Caco-2 (cell line): ENCODE data around the gene TBXA2R. TPM values are rescaled to one million over a fixed set of nuclear protein-coding genes. Genes with fewer than 3 reads are reported as not detected.

Experiments used
- BruUV-seq: library from RNA; stranded (reverse); fragments of 400-500 nt; replicated peaks from 2 replicates; lab custom pipeline; 2021; lab: Mats Ljungman, UMichigan
- CTCF ChIA-PET: fragments of 300-600 bp; sonication (Branson Sonifier 250); formaldehyde crosslinking; loops from one replicate; lab custom pipeline; 2022; ENCODE audit warnings: antibody characterized with exemption; lab: Charles Lee
- POLR2A ChIA-PET: fragments of 300-600 bp; sonication (Branson Sonifier 250); formaldehyde crosslinking; loops from one replicate; lab custom pipeline; 2022; ENCODE audit warnings: antibody characterized with exemption; lab: Charles Lee
- DNase-seq, 2 experiments: peaks; one replicate each; pipeline versions ENCODE4 v3.0.0 to v3.0.0-alpha.2; 2020 to 2022
- H3K27me3 ChIP-seq: replicated peaks from 2 replicates; pipeline ENCODE4 v1.6.0; 2011; ENCODE audit warnings: low read length; ENCODE audit not compliant: control insufficient read depth, insufficient read depth
- H3K36me3 ChIP-seq: 2 replicates; pipeline ENCODE4 v1.5.1; 2011; ENCODE audit warnings: low read length; ENCODE audit not compliant: control insufficient read depth, insufficient read depth
- H3K4me1 ChIP-seq: fragments of 250-450 bp; sonication (Bioruptor Pico); 2 replicates; pipeline ENCODE4 v1.5.1; 2020; ENCODE audit warnings: mild to moderate bottlenecking
- H3K4me3 ChIP-seq: 2 replicates; pipeline ENCODE4 v1.5.1; 2011; ENCODE audit warnings: low read depth, mild to moderate bottlenecking, control low read depth, low read length
- H3K9me3 ChIP-seq: fragments of 250-450 bp; sonication (Bioruptor Pico); 2 replicates; pipeline ENCODE4 v1.5.1; 2020; ENCODE audit warnings: mild to moderate bottlenecking, moderate library complexity
- H3K27ac Mint-ChIP-seq: one replicate; pipeline ENCODE4 v1.8.0; 2022; ENCODE audit warnings: mixed read lengths; ENCODE audit not compliant: unreplicated experiment
- H3K27me3 Mint-ChIP-seq: one replicate; pipeline ENCODE4 v1.8.0; 2022; ENCODE audit warnings: mixed read lengths; ENCODE audit not compliant: insufficient read depth, unreplicated experiment
- H3K36me3 Mint-ChIP-seq: one replicate; pipeline ENCODE4 v1.8.0; 2022; ENCODE audit warnings: mild to moderate bottlenecking, mixed read lengths; ENCODE audit not compliant: insufficient read depth, unreplicated experiment
- H3K4me1 Mint-ChIP-seq: one replicate; pipeline ENCODE4 v1.8.0; 2022; ENCODE audit warnings: low read depth, mixed read lengths; ENCODE audit not compliant: unreplicated experiment
- H3K4me3 Mint-ChIP-seq: one replicate; pipeline ENCODE4 v1.8.0; 2022; ENCODE audit warnings: mild to moderate bottlenecking, moderate library complexity, mixed read lengths; ENCODE audit not compliant: unreplicated experiment
- H3K9me3 Mint-ChIP-seq: one replicate; pipeline ENCODE4 v1.8.0; 2022; ENCODE audit warnings: mixed read lengths; ENCODE audit not compliant: unreplicated experiment
- intact Hi-C: fragments of 100-400 bp; cut with micrococcal nuclease; formaldehyde crosslinking; loops from one replicate; pipeline ENCODE4 v1.10.0; 2022; ENCODE audit not compliant: unreplicated experiment
- total RNA-seq: library from RNA; stranded (reverse); gene quantifications from 2 replicates; pipeline ENCODE4 v1.2.3, GENCODE V29; 2022
- TF ChIP-seq, protein P1 (sequence below), 2 experiments: fragments of 200-600 bp in 1 of 2; IDR thresholded peaks; 1 replicate in 1 of 2; 2 replicates in 1 of 2; pipeline versions ENCODE4 v1.5.1 to v1.8.0; 2011 to 2022; ENCODE audit warnings: antibody characterized with exemption in 1 of 2, control low read depth in 1 of 2, inconsistent platforms in 1 of 2, low read depth in 1 of 2, low read length in 1 of 2, mild to moderate bottlenecking in 1 of 2, moderate library complexity in 1 of 2; ENCODE audit not compliant: insufficient read depth in 1 of 2, severe bottlenecking in 1 of 2, unreplicated experiment in 1 of 2

The TBXA2R gene
- total RNA-seq, 1 experiment from 2014 or later = 0.11 TPM

DNA sequence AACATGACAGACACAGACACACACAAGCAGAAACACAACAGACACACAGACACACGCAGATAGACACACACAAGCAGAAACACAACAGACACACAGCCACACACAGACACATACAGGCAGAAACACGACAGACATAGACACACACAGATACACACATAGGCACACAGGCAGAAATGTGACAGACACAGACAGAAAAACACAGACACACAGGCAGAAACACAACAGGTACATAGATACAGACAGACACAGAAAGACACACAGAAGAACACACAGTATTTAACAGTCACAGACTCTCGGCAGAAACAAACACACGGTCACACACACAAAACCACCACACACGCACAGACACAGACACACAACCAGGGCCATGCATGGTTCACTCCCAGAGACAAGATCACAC, 905 bp downstream of the TBXA2R start:
- Mint-ChIP-seq H3K4me3 (no peak overlapping the region), H3K4me1 (no peaks in the 10 kb centered on the region), H3K9me3 (no peaks in the 10 kb centered on the region), H3K36me3 (peaks cover 6% of the 10 kb centered on the region), H3K27me3 (no peaks in the 10 kb centered on the region), H3K27ac (no peak overlapping the region)
- Histone ChIP-seq H3K9me3 (no peaks in the 10 kb centered on the region), H3K4me3 (no peak overlapping the region), H3K4me1 (peaks cover 5% of the 10 kb centered on the region; the same call in 1 of the 2 replicates), H3K36me3 (no peaks in the 10 kb centered on the region), H3K27me3 (no peaks in the 10 kb centered on the region)
- POLR2A ChIA-PET = no interaction called here
- CTCF ChIA-PET = no interaction called here
- no TSS peak for BruUV-seq
- DNase-seq = no peak
- intact Hi-C loops = no loop called here
- TF ChIP-seq, protein P1, sequence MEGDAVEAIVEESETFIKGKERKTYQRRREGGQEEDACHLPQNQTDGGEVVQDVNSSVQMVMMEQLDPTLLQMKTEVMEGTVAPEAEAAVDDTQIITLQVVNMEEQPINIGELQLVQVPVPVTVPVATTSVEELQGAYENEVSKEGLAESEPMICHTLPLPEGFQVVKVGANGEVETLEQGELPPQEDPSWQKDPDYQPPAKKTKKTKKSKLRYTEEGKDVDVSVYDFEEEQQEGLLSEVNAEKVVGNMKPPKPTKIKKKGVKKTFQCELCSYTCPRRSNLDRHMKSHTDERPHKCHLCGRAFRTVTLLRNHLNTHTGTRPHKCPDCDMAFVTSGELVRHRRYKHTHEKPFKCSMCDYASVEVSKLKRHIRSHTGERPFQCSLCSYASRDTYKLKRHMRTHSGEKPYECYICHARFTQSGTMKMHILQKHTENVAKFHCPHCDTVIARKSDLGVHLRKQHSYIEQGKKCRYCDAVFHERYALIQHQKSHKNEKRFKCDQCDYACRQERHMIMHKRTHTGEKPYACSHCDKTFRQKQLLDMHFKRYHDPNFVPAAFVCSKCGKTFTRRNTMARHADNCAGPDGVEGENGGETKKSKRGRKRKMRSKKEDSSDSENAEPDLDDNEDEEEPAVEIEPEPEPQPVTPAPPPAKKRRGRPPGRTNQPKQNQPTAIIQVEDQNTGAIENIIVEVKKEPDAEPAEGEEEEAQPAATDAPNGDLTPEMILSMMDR (IDR thresholded peaks at IDR 0.05; ENCODE audit: insufficient read depth in 1 of 2, low read depth in 1 of 2, low read length in 1 of 2, severe bottlenecking in 1 of 2, unreplicated experiment in 1 of 2) = no peak

- Mint-ChIP-seq H3K4me1 (no peaks in the 10 kb centered on the region), H3K4me3 (no peak overlapping the region), H3K9me3 (no peaks in the 10 kb centered on the region), H3K27ac (no peak overlapping the region), H3K27me3 (no peaks in the 10 kb centered on the region), H3K36me3 (peaks cover 6% of the 10 kb centered on the region)
- TF ChIP-seq, protein P1 (IDR thresholded peaks at IDR 0.05; ENCODE audit: insufficient read depth in 1 of 2, low read depth in 1 of 2, low read length in 1 of 2, severe bottlenecking in 1 of 2, unreplicated experiment in 1 of 2) = no peak
- no peak for DNase-seq
- ChIA-PET POLR2A (no interaction called here), CTCF (no interaction called here)
- no peaks in the 10 kb centered on the region for H3K27me3 ChIP-seq
- H3K4me3 ChIP-seq = no peak overlapping the region
- no peaks in the 10 kb centered on the region for H3K36me3 ChIP-seq
- peaks cover 5% of the 10 kb centered on the region; the same call in 1 of the 2 replicates for H3K4me1 ChIP-seq
- no peaks in the 10 kb centered on the region for H3K9me3 ChIP-seq
- no TSS peak for BruUV-seq
- intact Hi-C loops = no loop called here
These were observed 1.3 kb downstream of the TBXA2R start for GRCh38 chr19:3605361-3605760.

- POLR2A ChIA-PET = no interaction called here
- intact Hi-C loops = no loop called here
These were observed 1.7 kb downstream of the TBXA2R start for GRCh38 chr19:3604987-3605343.

More at GRCh38 chr19:3604987-3605343, 1.7 kb downstream of the TBXA2R start:
- Mint-ChIP-seq H3K27me3 (no peaks in the 10 kb centered on the region), H3K4me3 (no peak overlapping the region), H3K36me3 (peaks cover 6% of the 10 kb centered on the region), H3K9me3 (no peaks in the 10 kb centered on the region), H3K27ac (no peak overlapping the region), H3K4me1 (no peaks in the 10 kb centered on the region)
- Histone ChIP-seq H3K4me1 (peaks cover 5% of the 10 kb centered on the region; the same call in 1 of the 2 replicates), H3K27me3 (no peaks in the 10 kb centered on the region), H3K4me3 (no peak overlapping the region), H3K36me3 (no peaks in the 10 kb centered on the region), H3K9me3 (no peaks in the 10 kb centered on the region)
- CTCF ChIA-PET = no interaction called here
- TF ChIP-seq, protein P1 (IDR thresholded peaks at IDR 0.05; ENCODE audit: insufficient read depth in 1 of 2, low read depth in 1 of 2, low read length in 1 of 2, severe bottlenecking in 1 of 2, unreplicated experiment in 1 of 2) = no peak
- no peak for DNase-seq
- BruUV-seq = no TSS peak
